ENCODE measurements around the gene TAF1A.

- TF ChIP-seq REST (IDR thresholded peaks at IDR 0.05) (no peak), CTCF (IDR thresholded peaks at IDR 0.05; ENCODE audit: low read depth, low read length, missing input control) (no peak), TAF1 (conservative IDR thresholded peaks at IDR 0.05) (no peak), YY1 (IDR thresholded peaks at IDR 0.05) (no peak), RAD21 (IDR thresholded peaks at IDR 0.05) (no peak), EGR1 (IDR thresholded peaks at IDR 0.05; ENCODE audit: low read depth in 2 of 2) (no peak)
Observed at GRCh38 chr1:222543817-222544216, 45.9 kb downstream of the TAF1A start.
